G401 (cell line): ENCODE results near the gene FRY. TPM values are rescaled to one million over a fixed set of nuclear protein-coding genes. Genes with fewer than 3 reads are reported as not detected.

ENCODE experiments used
- DNase-seq: peaks from one replicate; pipeline ENCODE4 v3.0.0-alpha.2; 2015; ENCODE audit warnings: low spot score
- in situ Hi-C: cut with HindIII; loops from 2 replicates; pipeline ENCODE4 v1.10.0; 2016; ENCODE audit warnings: low sequenced_read_pairs, mixed read lengths
- total RNA-seq: library from RNA; depleted of rRNA; stranded (reverse); fragments of >200 nt; shearing (Covaris generic); gene quantifications from 2 replicates; pipeline ENCODE4 v1.2.3, GENCODE V29; 2014

Gene FRY
- total RNA-seq, 1 experiment from 2014 or later: 3.1 TPM

GRCh38 chr13:32262165-32262564 lies 230.6 kb downstream of the FRY start:
- in situ Hi-C loops: no loop called here
- no peak for DNase-seq

GRCh38 chr13:32262619-32263018 lies 231.0 kb downstream of the FRY start:
- no peak for DNase-seq
- in situ Hi-C loops: no loop called here

- in situ Hi-C loops: no loop called here
- no peak for DNase-seq
Measured at GRCh38 chr13:32264407-32264806, 232.8 kb downstream of the FRY start.

- in situ Hi-C loops: no loop called here
- DNase-seq: no peak
Measured at GRCh38 chr13:32265726-32266125, 234.2 kb downstream of the FRY start.

- in situ Hi-C loops: no loop called here
- no peak for DNase-seq
Measured at GRCh38 chr13:32266130-32266529, 234.6 kb downstream of the FRY start.

- in situ Hi-C loops: no loop called here
Measured at GRCh38 chr13:32267836-32268439, 236.4 kb downstream of the FRY start.

GRCh38 chr13:32272021-32272683 lies 240.6 kb downstream of the FRY start:
- in situ Hi-C loops: no loop called here

More at GRCh38 chr13:32267836-32268439, 236.4 kb downstream of the FRY start:
- no peak for DNase-seq

GRCh38 chr13:32277839-32278238 lies 246.3 kb downstream of the FRY start:
- in situ Hi-C loops: no loop called here
- DNase-seq: no peak

More at GRCh38 chr13:32272021-32272683, 240.6 kb downstream of the FRY start:
- DNase-seq: no peak

GRCh38 chr13:32278426-32278825 lies 246.9 kb downstream of the FRY start:
- no peak for DNase-seq
- in situ Hi-C loops: no loop called here

- in situ Hi-C loops: no loop called here
- no peak for DNase-seq
Measured at GRCh38 chr13:32281096-32281495, 249.5 kb downstream of the FRY start.

GRCh38 chr13:32282096-32282711 lies 250.6 kb downstream of the FRY start:
- in situ Hi-C loops: no loop called here
- no peak for DNase-seq

GRCh38 chr13:32284927-32285632 lies 253.5 kb downstream of the FRY start:
- no peak for DNase-seq
- in situ Hi-C loops: no loop called here

- DNase-seq: no peak
- in situ Hi-C loops: no loop called here
Measured at GRCh38 chr13:32285633-32285965, 254.0 kb downstream of the FRY start.

GRCh38 chr13:32297206-32297605 lies 265.6 kb downstream of the FRY start:
- no peak for DNase-seq
- in situ Hi-C loops: no loop called here

- no peak for DNase-seq
- in situ Hi-C loops: no loop called here
Measured at GRCh38 chr13:32298695-32299094, 267.1 kb downstream of the FRY start.

GRCh38 chr13:32299893-32300292 lies 268.3 kb downstream of the FRY start:
- DNase-seq: no peak
- in situ Hi-C loops: no loop called here

- DNase-seq: no peak
- in situ Hi-C loops: no loop called here
Measured at GRCh38 chr13:32300406-32300805, 268.8 kb downstream of the FRY start.

GRCh38 chr13:32300920-32301319 lies 269.3 kb downstream of the FRY start:
- DNase-seq: no peak
- in situ Hi-C loops: no loop called here

GRCh38 chr13:32302461-32302860 lies 270.9 kb downstream of the FRY start:
- in situ Hi-C loops: no loop called here
- DNase-seq: no peak

- in situ Hi-C loops: no loop called here
- no peak for DNase-seq
Measured at GRCh38 chr13:32305646-32306045, 274.1 kb downstream of the FRY start.
